GM19239 (cell line): ENCODE results near the gene CSPG4.
"Not testable (repeated sequence)": the region's sequence is repeated elsewhere in the genome, so short reads cannot be mapped to it uniquely, and the experiment has no call there.

Experiments used
- DNase-seq: peaks from one replicate; pipeline ENCODE4 v3.0.0; 2011; ENCODE audit warnings: low spot score; ENCODE audit not compliant: insufficient read length
- FAIRE-seq: peaks from 2 replicates; lab custom pipeline; 2011; peaks lifted over from hg19 to GRCh38; lab: Jason Lieb, UNC

CSPG4 gene

GRCh38 chr15:75738647-75739325, 26.1 kb upstream of the CSPG4 start:
- DNase-seq (peak; percentile 97), FAIRE-seq (peak; percentile 90)

GRCh38 chr15:75738014-75738646, 25.5 kb upstream of the CSPG4 start:
- no peak for FAIRE-seq
- no peak for DNase-seq

- FAIRE-seq, DNase-seq: not testable (repeated sequence)
Measured at GRCh38 chr15:75737116-75738013, 24.7 kb upstream of the CSPG4 start.

- DNase-seq (no peak), FAIRE-seq (no peak)
Measured at GRCh38 chr15:75736256-75736655, 23.6 kb upstream of the CSPG4 start.

GRCh38 chr15:75734861-75735760, 22.5 kb upstream of the CSPG4 start:
- not testable (repeated sequence) for FAIRE-seq

GRCh38 chr15:75733761-75734651, 21.4 kb upstream of the CSPG4 start:
- FAIRE-seq (no peak), DNase-seq (no peak)

More at GRCh38 chr15:75734861-75735760, 22.5 kb upstream of the CSPG4 start:
- not testable (repeated sequence) for DNase-seq

- DNase-seq (peak; percentile 58), FAIRE-seq (peak; percentile 91)
Measured at GRCh38 chr15:75732809-75733451, 20.3 kb upstream of the CSPG4 start.

GRCh38 chr15:75732177-75732808, 19.6 kb upstream of the CSPG4 start:
- DNase-seq, result no peak
- FAIRE-seq, result no peak

GRCh38 chr15:75731248-75732151, 18.9 kb upstream of the CSPG4 start:
- FAIRE-seq (no peak), DNase-seq (no peak)

GRCh38 chr15:75730376-75731247, 18.0 kb upstream of the CSPG4 start:
- not testable (repeated sequence) for DNase-seq, FAIRE-seq

- FAIRE-seq (no peak), DNase-seq (no peak)
Measured at GRCh38 chr15:75729326-75730069, 16.9 kb upstream of the CSPG4 start.

- FAIRE-seq (peak; percentile 64), DNase-seq (no peak)
Measured at GRCh38 chr15:75727851-75728715, 15.4 kb upstream of the CSPG4 start.

- DNase-seq, result no peak
- FAIRE-seq, result no peak
Measured at GRCh38 chr15:75727031-75727531, 14.4 kb upstream of the CSPG4 start.
